BJ (cell line): ENCODE measurements around the gene ZNF263. TPM values are rescaled to one million over a fixed set of nuclear protein-coding genes. Genes with fewer than 3 reads are reported as not detected.

Experiments
- CTCF ChIA-PET: fragments of 350-600 bp; formaldehyde crosslinking; extraction: SDS; loops from one replicate; lab custom pipeline; 2021; ENCODE audit warnings: antibody characterized with exemption, inconsistent platforms; lab: Yijun Ruan, JAX
- POLR2A ChIA-PET: fragments of 300-600 bp; sonication (Branson Sonifier 250); formaldehyde crosslinking; extraction: SDS; loops from one replicate; lab custom pipeline; 2021; ENCODE audit warnings: antibody characterized with exemption; lab: Charles Lee
- DNase-seq: peaks from one replicate; pipeline ENCODE4 v3.0.0-alpha.2; 2011; ENCODE audit warnings: low read depth
- H3K27me3 ChIP-seq: 2 replicates; pipeline ENCODE4 v1.6.0; 2011; ENCODE audit warnings: low read length; ENCODE audit not compliant: control insufficient read depth, insufficient read depth
- H3K36me3 ChIP-seq: 2 replicates; pipeline ENCODE4 v1.5.1; 2011; ENCODE audit warnings: low read length; ENCODE audit not compliant: control insufficient read depth, insufficient read depth
- H3K4me3 ChIP-seq: 2 replicates; pipeline ENCODE4 v1.5.1; 2011; ENCODE audit warnings: low read depth, mild to moderate bottlenecking, control low read depth, low read length
- CTCF ChIP-seq: IDR thresholded peaks from 2 replicates; pipeline ENCODE4 v1.5.1; 2011; ENCODE audit warnings: low read depth, mild to moderate bottlenecking, control low read depth, inconsistent platforms, low read length, moderate library complexity; ENCODE audit not compliant: insufficient read depth
- polyA plus RNA-seq: library from polyadenylated mRNA; depleted of rRNA; stranded (reverse); fragments of >200 nt; gene quantifications from 2 replicates; pipeline ENCODE4 v1.2.3, GENCODE V29; 2011; rRNA removed

The ZNF263 gene
- polyA plus RNA-seq, 1 experiment, result 12.9 TPM

- ChIA-PET POLR2A (no interaction called here), CTCF (no interaction called here)
- no peak for TF ChIP-seq CTCF
- Histone ChIP-seq H3K27me3 (no peaks in the 10 kb centered on the region), H3K36me3 (peaks cover 10% of the 10 kb centered on the region), H3K4me3 (no peak overlapping the region)
- DNase-seq, result no peak
Observed at GRCh38 chr16:3317315-3317999, 34.2 kb downstream of the ZNF263 start.

- Histone ChIP-seq H3K36me3 (peaks cover 3% of the 10 kb centered on the region; the same call in 1 of the 2 replicates), H3K27me3 (no peaks in the 10 kb centered on the region), H3K4me3 (no peak overlapping the region)
- no peak for DNase-seq
- ChIA-PET POLR2A (no interaction called here), CTCF (no interaction called here)
- TF ChIP-seq CTCF, result no peak
Observed at GRCh38 chr16:3321816-3322215, 38.5 kb downstream of the ZNF263 start.

GRCh38 chr16:3327514-3327913 is 44.2 kb downstream of the ZNF263 start:
- DNase-seq, result no peak
- no peaks in the 10 kb centered on the region for H3K27me3 ChIP-seq

GRCh38 chr16:3328104-3328503 is 44.8 kb downstream of the ZNF263 start:
- TF ChIP-seq CTCF, result no peak
- Histone ChIP-seq H3K4me3 (no peak overlapping the region), H3K36me3 (no peaks in the 10 kb centered on the region), H3K27me3 (no peaks in the 10 kb centered on the region)
- CTCF ChIA-PET, result no interaction called here
- POLR2A ChIA-PET, result no interaction called here
- no peak for DNase-seq

More at GRCh38 chr16:3327514-3327913, 44.2 kb downstream of the ZNF263 start:
- Histone ChIP-seq H3K36me3 (no peaks in the 10 kb centered on the region), H3K4me3 (no peak overlapping the region)
- no peak for TF ChIP-seq CTCF
- CTCF ChIA-PET, result no interaction called here
- POLR2A ChIA-PET, result no interaction called here

GRCh38 chr16:3328643-3329042 is 45.4 kb downstream of the ZNF263 start:
- no peak for TF ChIP-seq CTCF
- Histone ChIP-seq H3K27me3 (no peaks in the 10 kb centered on the region), H3K4me3 (no peak overlapping the region), H3K36me3 (no peaks in the 10 kb centered on the region)
- DNase-seq, result no peak
- POLR2A ChIA-PET, result no interaction called here
- CTCF ChIA-PET, result interaction anchor here (0.6 kb wide), 1 partner anchor 178 kb away, joined by 3 read pairs; no protein-coding TSS in a partner anchor

Other genes with a start within 250 kb of the ZNF263 start
- gene BICDL2, start 246.5 kb upstream of the ZNF263 start, polyA plus RNA-seq, result 0.04 and 0.09 TPM in 2 replicates
- gene MMP25, start 236.9 kb upstream of the ZNF263 start, polyA plus RNA-seq, result 0.01 and 0.02 TPM in 2 replicates
- 11.3 and 18.1 TPM in 2 replicates for gene IL32, start 217.9 kb upstream of the ZNF263 start, polyA plus RNA-seq
- gene ZSCAN10, start 184.2 kb upstream of the ZNF263 start, polyA plus RNA-seq, result not detected in 2 replicates
- gene ZNF205, start 170.9 kb upstream of the ZNF263 start, polyA plus RNA-seq, result 4.2 and 9.0 TPM in 2 replicates
- 0.63 and 0.77 TPM in 2 replicates for gene ZNF213, start 148.5 kb upstream of the ZNF263 start, polyA plus RNA-seq
- gene OR1F1, start 95.3 kb upstream of the ZNF263 start, polyA plus RNA-seq, result 0.33 and 0.64 TPM in 2 replicates
- 4.0 and 4.8 TPM in 2 replicates for gene ZNF200, start 48.3 kb upstream of the ZNF263 start, polyA plus RNA-seq
- gene MEFV, start 26.9 kb upstream of the ZNF263 start, polyA plus RNA-seq, result not detected in 2 replicates
- 2.0 and 3.7 TPM in 2 replicates for gene TIGD7, start 21.9 kb downstream of the ZNF263 start, polyA plus RNA-seq
- gene ZNF75A, start 22.0 kb downstream of the ZNF263 start, polyA plus RNA-seq, result 9.6 and 13.6 TPM in 2 replicates
- gene OR2C1, start 72.4 kb downstream of the ZNF263 start, polyA plus RNA-seq, result 0.17 TPM in 1 of 2 replicates, not detected in the other
- 13.8 and 14.0 TPM in 2 replicates for gene ZSCAN32, start 117.5 kb downstream of the ZNF263 start, polyA plus RNA-seq
- 10.0 and 10.6 TPM in 2 replicates for gene ZNF174, start 117.7 kb downstream of the ZNF263 start, polyA plus RNA-seq
- 0.93 and 1.5 TPM in 2 replicates for gene ZNF597, start 160.0 kb downstream of the ZNF263 start, polyA plus RNA-seq
- gene NAA60, start 160.2 kb downstream of the ZNF263 start, polyA plus RNA-seq, result 21.7 and 30.7 TPM in 2 replicates
- not detected in 2 replicates for gene C16orf90, start 212.0 kb downstream of the ZNF263 start, polyA plus RNA-seq
- 14.7 and 27.0 TPM in 2 replicates for gene CLUAP1, start 217.5 kb downstream of the ZNF263 start, polyA plus RNA-seq